Stimulated activated naive B cell treated with anti-CD40 and anti-IgM and Interleukin-4, amounts not matched to agents 10 μg/mL and 1 μg/mL and 100 μg/mL, for 72 hours (primary cell): ENCODE measurements around the gene OR51M1.

Source experiments
- ATAC-seq, 2 donors: fragments of 150-1000 bp; cut with Tn5 transposase; replicated peaks; 2 replicates each; pipeline ENCODE4 v1.10.0; 2021; ENCODE audit warnings: moderate library complexity in 1 of 2
- DNase-seq: peaks from one replicate; pipeline ENCODE4 v3.0.0; 2021
- H3K27ac Mint-ChIP-seq: one replicate; pipeline ENCODE4 v1.8.0; 2022; ENCODE audit warnings: mild to moderate bottlenecking, mixed read lengths
- H3K27me3 Mint-ChIP-seq, 2 donors: one replicate each; pipeline ENCODE4 v1.8.0; 2022; ENCODE audit warnings: mixed read lengths in 2 of 2
- H3K36me3 Mint-ChIP-seq, 2 donors: one replicate each; pipeline ENCODE4 v1.8.0; 2022; ENCODE audit warnings: mixed read lengths in 2 of 2, mild to moderate bottlenecking in 1 of 2
- H3K4me1 Mint-ChIP-seq, 2 donors: one replicate each; pipeline ENCODE4 v1.8.0; 2022; ENCODE audit warnings: mixed read lengths in 2 of 2, mild to moderate bottlenecking in 1 of 2
- H3K4me3 Mint-ChIP-seq, 2 donors: one replicate each; pipeline ENCODE4 v1.8.0; 2022; ENCODE audit warnings: mild to moderate bottlenecking in 2 of 2, mixed read lengths in 2 of 2, moderate library complexity in 1 of 2
- H3K9me3 Mint-ChIP-seq, 2 donors: one replicate each; pipeline ENCODE4 v1.8.0; 2022; ENCODE audit warnings: mixed read lengths in 2 of 2, mild to moderate bottlenecking in 1 of 2

The OR51M1 gene

GRCh38 chr11:5441414-5441813 lies 57.8 kb downstream of the OR51M1 start, which contains the start of gene OR51I1:
Gene OR51I1 (minus strand): TSS chr11:5441514. CDS start chr11:5441514, 0 bp downstream.
- Mint-ChIP-seq H3K9me3 (peaks cover 0 to 7% of the 10 kb centered on the region in 2 donors), H3K4me1 (no peaks in the 10 kb centered on the region), H3K27ac (no peak within 1 kb of the TSS), H3K27me3 (peaks cover 15 to 16% of the 10 kb centered on the region in 2 donors), H3K36me3 (no peaks in the 10 kb centered on the region), H3K4me3 (no peak within 1 kb of the TSS)
- no peak for DNase-seq
- no peak for ATAC-seq
